Activated naive CD4-positive, alpha-beta T cell treated with anti-CD3 and anti-CD28 coated beads for 36 hours (primary cell): ENCODE results near the gene ACSL3. TPM values are rescaled to one million over a fixed set of nuclear protein-coding genes. Genes with fewer than 3 reads are reported as not detected.
"Not testable (repeated sequence)": the region's sequence is repeated elsewhere in the genome, so short reads cannot be mapped to it uniquely, and the experiment has no call there.

Experiments used
- CTCF ChIA-PET: fragments of 350-600 bp; sonication (Branson Sonifier 250); formaldehyde crosslinking; loops from one replicate; lab custom pipeline; 2021; ENCODE audit warnings: antibody characterized with exemption; lab: Charles Lee
- DNase-seq: peaks from one replicate; pipeline ENCODE4 v3.0.0-alpha.2; 2020
- H3K27ac Mint-ChIP-seq: one replicate; pipeline ENCODE4 v1.8.0; 2021; ENCODE audit warnings: mild to moderate bottlenecking, mixed read lengths
- H3K27me3 Mint-ChIP-seq: one replicate; pipeline ENCODE4 v1.8.0; 2021; ENCODE audit warnings: low read depth, mixed read lengths
- H3K36me3 Mint-ChIP-seq: one replicate; pipeline ENCODE4 v1.8.0; 2021; ENCODE audit warnings: low read depth, mixed read lengths
- H3K4me1 Mint-ChIP-seq: one replicate; pipeline ENCODE4 v1.8.0; 2021; ENCODE audit warnings: low read depth, mixed read lengths
- H3K4me3 Mint-ChIP-seq: one replicate; pipeline ENCODE4 v1.8.0; 2021; ENCODE audit warnings: mild to moderate bottlenecking, moderate library complexity, mixed read lengths
- H3K9me3 Mint-ChIP-seq: one replicate; pipeline ENCODE4 v1.8.0; 2021; ENCODE audit warnings: mixed read lengths
- intact Hi-C: fragments of 100-400 bp; cut with micrococcal nuclease; formaldehyde crosslinking; loops from one replicate; pipeline ENCODE4 v1.15.1; 2023
- total RNA-seq, 2 experiments: library from RNA; stranded (reverse); gene quantifications; one replicate each; pipeline ENCODE4 v1.2.3, GENCODE V29; 2021

Gene ACSL3
- total RNA-seq, 2 experiments from 2014 or later = 35.1 to 36.1 TPM

GRCh38 chr2:222835823-222836151 is 25.0 kb upstream of the ACSL3 start:
- CTCF ChIA-PET = no interaction called here
- peaks cover 3% of the 10 kb centered on the region for H3K4me1 Mint-ChIP-seq
- H3K27me3 Mint-ChIP-seq = peaks cover 9% of the 10 kb centered on the region
- H3K27ac Mint-ChIP-seq = no peak overlapping the region
- intact Hi-C loops = no loop called here
- DNase-seq = no peak
- no peaks in the 10 kb centered on the region for H3K9me3 Mint-ChIP-seq
- no peaks in the 10 kb centered on the region for H3K36me3 Mint-ChIP-seq
- no peak overlapping the region for H3K4me3 Mint-ChIP-seq

- H3K27me3 Mint-ChIP-seq = peaks cover 7% of the 10 kb centered on the region
- DNase-seq = no peak
- no peak overlapping the region for H3K4me3 Mint-ChIP-seq
- peaks cover 10% of the 10 kb centered on the region for H3K4me1 Mint-ChIP-seq
- H3K36me3 Mint-ChIP-seq = no peaks in the 10 kb centered on the region
- intact Hi-C loops = no loop called here
- CTCF ChIA-PET = interaction anchor here (0.7 kb wide), 1 partner anchor 85 kb away, joined by 3 read pairs; no protein-coding TSS in a partner anchor
- no peak overlapping the region for H3K27ac Mint-ChIP-seq
- no peaks in the 10 kb centered on the region for H3K9me3 Mint-ChIP-seq
These were observed 23.2 kb upstream of the ACSL3 start for GRCh38 chr2:222837643-222838056.

GRCh38 chr2:222840060-222840802 is 20.6 kb upstream of the ACSL3 start:
- H3K36me3 Mint-ChIP-seq = no peaks in the 10 kb centered on the region
- DNase-seq = no peak
- no peak overlapping the region for H3K27ac Mint-ChIP-seq
- H3K4me1 Mint-ChIP-seq = peaks cover 11% of the 10 kb centered on the region
- H3K9me3 Mint-ChIP-seq = no peaks in the 10 kb centered on the region
- peaks cover 5% of the 10 kb centered on the region for H3K27me3 Mint-ChIP-seq
- intact Hi-C loops = no loop called here
- CTCF ChIA-PET = no interaction called here
- H3K4me3 Mint-ChIP-seq = no peak overlapping the region

- CTCF ChIA-PET = interaction anchor here (1.2 kb wide), 1 partner anchor 45 kb away, joined by 4 read pairs; no protein-coding TSS in a partner anchor
- no peak for DNase-seq
- peaks cover 3% of the 10 kb centered on the region for H3K27me3 Mint-ChIP-seq
These were observed 18.2 kb upstream of the ACSL3 start for GRCh38 chr2:222842491-222843174.

GRCh38 chr2:222844323-222844722 is 16.5 kb upstream of the ACSL3 start:
- no peak overlapping the region for H3K27ac Mint-ChIP-seq
- no peaks in the 10 kb centered on the region for H3K9me3 Mint-ChIP-seq
- CTCF ChIA-PET = interaction anchor here (1.0 kb wide), 1 partner anchor 137 kb away, joined by 3 read pairs; no protein-coding TSS in a partner anchor
- peaks cover 11% of the 10 kb centered on the region for H3K4me1 Mint-ChIP-seq
- no peak overlapping the region for H3K4me3 Mint-ChIP-seq
- intact Hi-C loops = no loop called here
- DNase-seq = no peak
- H3K27me3 Mint-ChIP-seq = peaks cover 3% of the 10 kb centered on the region
- H3K36me3 Mint-ChIP-seq = no peaks in the 10 kb centered on the region

More at GRCh38 chr2:222842491-222843174, 18.2 kb upstream of the ACSL3 start:
- Mint-ChIP-seq H3K9me3 (no peaks in the 10 kb centered on the region), H3K4me3 (no peak overlapping the region), H3K36me3 (no peaks in the 10 kb centered on the region), H3K4me1 (peaks cover 11% of the 10 kb centered on the region), H3K27ac (no peak overlapping the region)
- intact Hi-C loops = no loop called here

GRCh38 chr2:222845314-222845713 is 15.5 kb upstream of the ACSL3 start:
- H3K27me3 Mint-ChIP-seq, CTCF ChIA-PET, H3K36me3 Mint-ChIP-seq, intact Hi-C loops, H3K9me3 Mint-ChIP-seq, DNase-seq, H3K27ac Mint-ChIP-seq, H3K4me3 Mint-ChIP-seq: not testable (repeated sequence)
- H3K4me1 Mint-ChIP-seq = peaks cover 11% of the 10 kb centered on the region

GRCh38 chr2:222846003-222846402 is 14.8 kb upstream of the ACSL3 start:
- H3K4me1 Mint-ChIP-seq = peaks cover 7% of the 10 kb centered on the region
- no peaks in the 10 kb centered on the region for H3K36me3 Mint-ChIP-seq
- no peak overlapping the region for H3K27ac Mint-ChIP-seq
- H3K27me3 Mint-ChIP-seq = peaks cover 3% of the 10 kb centered on the region
- H3K4me3 Mint-ChIP-seq = no peak overlapping the region
- DNase-seq = no peak
- no peaks in the 10 kb centered on the region for H3K9me3 Mint-ChIP-seq
- CTCF ChIA-PET = no interaction called here
- intact Hi-C loops = no loop called here

GRCh38 chr2:222848031-222848430 is 12.8 kb upstream of the ACSL3 start:
- H3K9me3 Mint-ChIP-seq, H3K4me3 Mint-ChIP-seq, H3K27me3 Mint-ChIP-seq, CTCF ChIA-PET, intact Hi-C loops, DNase-seq, H3K4me1 Mint-ChIP-seq, H3K36me3 Mint-ChIP-seq, H3K27ac Mint-ChIP-seq: not testable (repeated sequence)

GRCh38 chr2:222848862-222849261 is 12.0 kb upstream of the ACSL3 start:
- peaks cover 3% of the 10 kb centered on the region for H3K27me3 Mint-ChIP-seq
- CTCF ChIA-PET = no interaction called here
- intact Hi-C loops = no loop called here
- H3K4me3 Mint-ChIP-seq = no peak overlapping the region
- H3K9me3 Mint-ChIP-seq = no peaks in the 10 kb centered on the region
- no peaks in the 10 kb centered on the region for H3K4me1 Mint-ChIP-seq
- no peak overlapping the region for H3K27ac Mint-ChIP-seq
- no peaks in the 10 kb centered on the region for H3K36me3 Mint-ChIP-seq
- DNase-seq = no peak

- Mint-ChIP-seq H3K27ac (no peak overlapping the region), H3K9me3 (no peaks in the 10 kb centered on the region), H3K4me3 (no peak overlapping the region), H3K27me3 (no peaks in the 10 kb centered on the region), H3K36me3 (no peaks in the 10 kb centered on the region), H3K4me1 (no peaks in the 10 kb centered on the region)
- no peak for DNase-seq
- intact Hi-C loops = no loop called here
- CTCF ChIA-PET = no interaction called here
These were observed 8.7 kb upstream of the ACSL3 start for GRCh38 chr2:222851956-222852617.

GRCh38 chr2:222854773-222855700 is 5.8 kb upstream of the ACSL3 start:
- H3K36me3 Mint-ChIP-seq = no peaks in the 10 kb centered on the region
- H3K4me3 Mint-ChIP-seq = no peak overlapping the region
- intact Hi-C loops = no loop called here
- H3K9me3 Mint-ChIP-seq = no peaks in the 10 kb centered on the region
- CTCF ChIA-PET = interaction anchor here (1.4 kb wide), 1 partner anchor 146 kb away, joined by 3 read pairs; no protein-coding TSS in a partner anchor
- no peaks in the 10 kb centered on the region for H3K27me3 Mint-ChIP-seq
- no peak overlapping the region for H3K27ac Mint-ChIP-seq
- H3K4me1 Mint-ChIP-seq = no peaks in the 10 kb centered on the region
- no peak for DNase-seq
